GM12801 (cell line): Measurements from ENCODE around the gene SATB1.

ENCODE experiments used
- TF ChIP-seq, protein P1 (sequence below): IDR thresholded peaks from one replicate; pipeline ENCODE4 v1.5.1; 2011; ENCODE audit warnings: control low read depth; ENCODE audit not compliant: insufficient read length; ENCODE audit errors: extremely low read depth

Gene SATB1

DNA sequence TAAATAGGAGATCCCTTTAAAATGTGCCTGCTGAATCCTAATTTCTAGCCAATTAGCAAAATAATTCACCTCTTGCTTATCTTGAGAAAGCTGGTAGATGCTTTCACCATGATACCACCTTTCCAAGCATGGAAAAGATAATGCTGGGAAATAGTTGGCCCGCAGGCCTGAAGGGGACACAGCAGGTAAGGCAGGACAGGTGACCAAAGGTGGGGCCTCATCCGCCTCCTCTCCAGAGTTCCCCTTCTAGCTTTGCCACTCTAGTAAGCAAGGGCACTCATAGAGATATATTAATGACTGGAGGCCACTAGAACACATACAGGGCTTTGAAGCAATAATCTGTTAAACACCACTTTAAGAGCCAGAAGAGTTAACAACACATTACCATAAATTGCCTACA is 45.5 kb downstream of the SATB1 start:
- TF ChIP-seq, protein P1, sequence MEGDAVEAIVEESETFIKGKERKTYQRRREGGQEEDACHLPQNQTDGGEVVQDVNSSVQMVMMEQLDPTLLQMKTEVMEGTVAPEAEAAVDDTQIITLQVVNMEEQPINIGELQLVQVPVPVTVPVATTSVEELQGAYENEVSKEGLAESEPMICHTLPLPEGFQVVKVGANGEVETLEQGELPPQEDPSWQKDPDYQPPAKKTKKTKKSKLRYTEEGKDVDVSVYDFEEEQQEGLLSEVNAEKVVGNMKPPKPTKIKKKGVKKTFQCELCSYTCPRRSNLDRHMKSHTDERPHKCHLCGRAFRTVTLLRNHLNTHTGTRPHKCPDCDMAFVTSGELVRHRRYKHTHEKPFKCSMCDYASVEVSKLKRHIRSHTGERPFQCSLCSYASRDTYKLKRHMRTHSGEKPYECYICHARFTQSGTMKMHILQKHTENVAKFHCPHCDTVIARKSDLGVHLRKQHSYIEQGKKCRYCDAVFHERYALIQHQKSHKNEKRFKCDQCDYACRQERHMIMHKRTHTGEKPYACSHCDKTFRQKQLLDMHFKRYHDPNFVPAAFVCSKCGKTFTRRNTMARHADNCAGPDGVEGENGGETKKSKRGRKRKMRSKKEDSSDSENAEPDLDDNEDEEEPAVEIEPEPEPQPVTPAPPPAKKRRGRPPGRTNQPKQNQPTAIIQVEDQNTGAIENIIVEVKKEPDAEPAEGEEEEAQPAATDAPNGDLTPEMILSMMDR: no peak

DNA sequence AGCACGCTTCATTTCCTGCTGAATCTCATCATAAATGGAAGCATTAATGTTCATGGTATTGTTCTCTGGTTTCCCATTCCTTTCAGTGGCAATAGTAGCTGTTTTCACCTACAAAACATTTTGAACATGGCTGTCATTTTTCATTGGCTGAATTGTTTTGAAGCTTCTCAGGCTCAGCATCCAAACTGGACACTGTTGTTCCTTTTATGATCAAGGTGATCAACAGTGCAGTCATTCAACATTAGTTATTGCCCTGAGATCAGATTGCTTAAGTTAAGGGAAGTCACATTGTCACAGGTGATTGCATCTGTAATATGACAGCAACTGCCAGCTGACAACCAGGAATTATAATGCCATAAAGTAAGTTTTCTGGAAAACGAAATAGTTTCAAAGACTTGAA is 46.9 kb downstream of the SATB1 start:
- TF ChIP-seq, protein P1: no peak

DNA sequence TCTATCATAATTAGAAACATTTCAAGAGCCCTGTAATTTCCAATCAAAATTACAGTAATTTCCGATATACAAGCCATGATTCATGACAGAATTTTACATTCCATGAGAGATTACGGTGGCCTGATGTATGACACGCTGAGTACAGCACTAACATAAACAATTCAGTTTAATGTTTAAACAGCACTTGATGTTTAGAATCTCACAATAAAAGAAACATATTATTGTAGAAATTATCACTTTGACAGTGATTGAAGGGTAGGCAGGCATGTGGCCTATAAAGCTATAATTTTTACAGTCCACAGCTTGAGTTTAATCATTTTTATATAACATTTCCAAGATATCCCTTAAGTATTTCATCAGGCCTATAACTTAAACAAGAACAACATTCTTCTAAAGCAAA is 48.5 kb downstream of the SATB1 start:
- TF ChIP-seq, protein P1: no peak

DNA sequence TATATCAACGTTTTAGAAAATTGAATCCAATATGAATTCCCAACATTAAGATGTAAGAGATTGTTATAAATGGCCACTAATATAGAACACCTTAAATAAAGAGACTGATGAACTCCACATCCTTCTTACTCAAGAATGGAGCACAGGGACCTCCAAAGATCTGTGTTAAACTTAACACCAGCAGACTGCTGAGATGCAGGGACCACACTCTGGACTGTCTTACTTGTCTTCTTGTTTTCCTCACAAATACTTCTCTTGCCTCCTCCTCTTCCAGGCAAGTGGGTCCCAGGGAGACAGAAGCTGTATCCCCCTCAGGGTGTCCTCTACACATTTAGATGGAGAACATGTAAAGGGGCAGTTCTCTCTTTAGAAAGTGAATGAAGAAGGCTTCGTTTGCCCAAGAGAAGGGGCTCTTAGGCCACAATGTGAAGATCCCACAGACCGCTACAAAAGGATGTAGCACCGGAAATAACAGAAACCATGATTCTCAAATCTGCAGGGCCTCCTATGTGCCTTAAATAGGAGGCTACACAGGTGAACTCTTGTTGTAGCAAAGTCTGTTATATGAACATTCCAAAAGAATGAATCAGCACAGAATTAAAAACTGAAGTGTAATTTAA is 52.2 kb downstream of the SATB1 start:
- TF ChIP-seq, protein P1: no peak

DNA sequence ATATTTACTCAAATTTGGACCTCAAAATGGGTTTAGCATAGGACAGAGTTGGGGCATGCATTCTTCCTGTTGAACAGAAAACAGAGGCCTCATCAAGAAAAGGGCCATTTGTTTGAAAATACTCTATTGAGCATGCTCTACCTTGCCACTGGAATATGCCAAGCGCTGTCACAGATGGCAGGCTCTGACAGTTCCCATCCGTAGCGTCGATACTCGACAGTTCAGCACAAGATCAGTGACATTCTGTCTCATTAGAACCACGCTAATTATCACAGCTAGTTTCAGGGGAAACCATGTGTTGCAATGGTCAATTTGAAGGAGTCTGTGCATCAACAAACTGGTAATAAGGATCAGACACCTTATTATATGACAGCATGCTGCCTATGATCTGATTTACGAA is 54.5 kb downstream of the SATB1 start:
- TF ChIP-seq, protein P1: no peak

DNA sequence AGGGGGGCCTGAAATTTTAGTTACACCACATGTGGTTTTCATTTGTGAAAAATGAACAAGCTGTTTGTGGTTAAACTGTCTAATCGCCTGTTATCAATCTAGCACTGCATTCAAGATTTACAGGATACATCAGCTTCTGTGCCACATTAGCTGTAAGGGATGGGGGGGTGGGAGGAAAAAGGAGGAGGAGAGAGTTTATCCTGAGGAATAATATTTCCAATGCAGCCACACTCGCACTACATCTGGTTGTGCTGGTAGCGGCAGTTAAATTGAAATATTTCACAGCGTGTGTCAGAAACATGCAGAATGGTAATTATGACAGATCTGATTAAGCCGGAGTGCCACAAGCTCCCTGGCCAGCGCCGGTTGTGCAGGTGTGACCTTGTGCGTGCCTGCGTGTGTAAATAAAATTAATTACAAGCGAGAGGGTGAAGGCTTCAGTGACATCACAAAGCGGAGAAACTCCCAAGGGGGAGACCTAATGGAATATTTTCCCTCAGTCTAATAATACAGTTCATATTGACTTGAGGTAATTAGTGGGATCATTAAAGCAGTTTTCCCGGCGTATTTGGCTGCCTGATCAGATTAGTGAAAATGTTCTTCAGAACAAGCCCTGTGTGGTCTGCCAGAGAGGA is 55.5 kb downstream of the SATB1 start:
- TF ChIP-seq, protein P1: no peak

DNA sequence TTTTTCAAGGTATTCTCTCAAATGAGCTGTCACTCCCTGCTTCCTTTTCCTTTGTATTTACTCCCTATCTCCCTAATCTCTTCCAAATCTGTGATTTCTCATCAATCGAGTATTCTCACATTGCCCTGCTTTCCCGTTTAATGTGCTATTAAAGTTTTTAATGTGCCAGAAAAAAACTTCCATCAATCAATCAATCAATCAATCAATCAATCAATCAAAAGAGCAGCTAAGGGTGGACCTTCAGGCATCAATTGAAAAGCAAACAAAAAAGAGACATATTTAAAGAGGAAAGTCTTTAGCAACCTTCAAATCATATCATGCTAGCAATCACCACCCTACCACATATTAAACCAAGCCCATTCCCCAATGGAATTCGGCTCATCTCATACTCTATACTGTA is 58.9 kb downstream of the SATB1 start:
- TF ChIP-seq, protein P1: no peak
